Prostate gland (tissue), 2 donors: ENCODE measurements around the gene HLA-DMA. TPM values are rescaled to one million over a fixed set of nuclear protein-coding genes. Genes with fewer than 3 reads are reported as not detected.
A peak's percentile ranks its signal among the peaks of the same experiment; 100 is the strongest.

ENCODE experiments used
- DNase-seq: peaks from one replicate; pipeline ENCODE4 v3.0.0-alpha.2; 2019; ENCODE audit warnings: low spot score
- H3K27ac ChIP-seq, 2 donors: fragments of 200-600 bp; sonication (generic); 2 replicates each; pipeline ENCODE4 v1.5.1; 2017 to 2019
- H3K27me3 ChIP-seq: fragments of 200-600 bp; sonication (generic); replicated peaks from 2 replicates; pipeline ENCODE4 v1.5.1; 2019; ENCODE audit not compliant: insufficient read depth
- H3K36me3 ChIP-seq, 2 donors: fragments of 200-600 bp; sonication (generic); 1 replicate in 1 of 2; 2 replicates in 1 of 2; pipeline versions ENCODE4 v1.5.1 to v1.8.1; 2017 to 2019
- H3K4me1 ChIP-seq: fragments of 200-600 bp; sonication (generic); replicated peaks from 2 replicates; pipeline ENCODE4 v1.5.1; 2019
- H3K4me3 ChIP-seq, 2 donors: fragments of 200-600 bp; sonication (generic); 2 replicates each; pipeline ENCODE4 v1.5.1; 2017 to 2019
- H3K9me3 ChIP-seq: fragments of 200-600 bp; sonication (generic); 2 replicates; pipeline ENCODE4 v1.5.1; 2017
- CTCF ChIP-seq, 4 experiments: fragments of 200-600 bp in 2 of 4; fragments of 450-650 bp in 2 of 4; sonication (generic) in 2 of 4; IDR thresholded peaks; 1 replicate in 3 of 4; 2 replicates in 1 of 4; pipeline ENCODE4 v1.5.1; 2016 to 2019; ENCODE audit warnings: antibody characterized with exemption in 4 of 4, mild to moderate bottlenecking in 2 of 4, moderate library complexity in 2 of 4
- POLR2A ChIP-seq: fragments of 450-650 bp; IDR thresholded peaks from one replicate; pipeline ENCODE4 v1.6.1; 2016; ENCODE audit warnings: antibody characterized with exemption, mild to moderate bottlenecking
- POLR2AphosphoS5 ChIP-seq: sonication (generic); formaldehyde crosslinking; IDR thresholded peaks from one replicate; pipeline ENCODE4 v1.6.1; 2017; ENCODE audit warnings: antibody characterized with exemption
- WGBS: methylation state at CpG from one replicate; pipeline ENCODE4 v1.1.5; 2018; 5-methylcytosine and 5-hydroxymethylcytosine counted together
- intact Hi-C: fragments of 100-400 bp; cut with DNase I; formaldehyde crosslinking; loops from one replicate; pipeline ENCODE4 v1.14.2; 2022
- total RNA-seq, 2 donors: library from RNA; depleted of rRNA; stranded (reverse); fragments of >200 nt; gene quantifications; one replicate each; pipeline ENCODE4 v1.1.0, GENCODE V29; 2016

HLA-DMA gene
- total RNA-seq, 2 donors from 2014 or later = 9.6 to 26.1 TPM

GRCh38 chr6:32993363-32993973 lies 40.6 kb upstream of the HLA-DMA start:
- 87% methylated on average over 9 of the region's 9 CpGs for WGBS
- H3K27ac ChIP-seq = no peak overlapping the region
- DNase-seq = no peak
- no peaks in the 10 kb centered on the region for H3K9me3 ChIP-seq
- no peaks in the 10 kb centered on the region for H3K36me3 ChIP-seq
- H3K4me3 ChIP-seq = no peak overlapping the region
- H3K27me3 ChIP-seq = no peaks in the 10 kb centered on the region
- no peaks in the 10 kb centered on the region for H3K4me1 ChIP-seq
- intact Hi-C loops = no loop called here
- no peak for TF ChIP-seq POLR2AphosphoS5
- TF ChIP-seq POLR2A = no peak

- 66% methylated on average over 4 of the region's 4 CpGs for WGBS
- no peak for DNase-seq
- H3K27ac ChIP-seq = no peak overlapping the region
- H3K4me3 ChIP-seq = no peak overlapping the region
- H3K4me1 ChIP-seq = no peaks in the 10 kb centered on the region
- no peaks in the 10 kb centered on the region for H3K36me3 ChIP-seq
- TF ChIP-seq POLR2A (no peak), CTCF (IDR thresholded peaks at IDR 0.05) (no peak), POLR2AphosphoS5 (no peak)
- intact Hi-C loops = no loop called here
- H3K9me3 ChIP-seq = no peaks in the 10 kb centered on the region
- no peaks in the 10 kb centered on the region for H3K27me3 ChIP-seq
Observed at GRCh38 chr6:32991972-32992371, 39.1 kb upstream of the HLA-DMA start.

- H3K4me3 ChIP-seq = no peak overlapping the region
- no peak overlapping the region for H3K27ac ChIP-seq
- peaks cover 4% of the 10 kb centered on the region for H3K4me1 ChIP-seq
- H3K9me3 ChIP-seq = no peaks in the 10 kb centered on the region
- TF ChIP-seq CTCF (IDR thresholded peaks at IDR 0.05) = no peak
- TF ChIP-seq POLR2AphosphoS5 = no peak
- no peak for TF ChIP-seq POLR2A
- intact Hi-C loops = no loop called here
- no peaks in the 10 kb centered on the region for H3K27me3 ChIP-seq
- H3K36me3 ChIP-seq = no peaks in the 10 kb centered on the region
- DNase-seq = no peak
- 90% methylated on average over 1 of the region's 1 CpG for WGBS
Observed at GRCh38 chr6:32989368-32989767, 36.5 kb upstream of the HLA-DMA start.

- Histone ChIP-seq H3K36me3 (peaks cover 12 to 22% of the 10 kb centered on the region in 2 donors), H3K4me1 (peaks cover 11% of the 10 kb centered on the region), H3K9me3 (no peaks in the 10 kb centered on the region), H3K4me3 (no peak overlapping the region), H3K27ac (peak overlapping the region; percentile 11 to 49), H3K27me3 (no peaks in the 10 kb centered on the region)
- DNase-seq = peak; percentile 97
- TF ChIP-seq POLR2A (no peak), POLR2AphosphoS5 (peak; percentile 89), CTCF (IDR thresholded peaks at IDR 0.05) (peak; percentile 86 to 95 (median 92))
- intact Hi-C loops = loop anchor here (2.0 to 5.0 kb wide), 2 partner anchors 50 to 98 kb away; no protein-coding TSS in a partner anchor
- WGBS = 9% methylated on average over 9 of the region's 9 CpGs
Observed at GRCh38 chr6:32984622-32985389, 31.9 kb upstream of the HLA-DMA start.

- no peaks in the 10 kb centered on the region for H3K27me3 ChIP-seq
- 31% methylated on average over 3 of the region's 3 CpGs for WGBS
- DNase-seq = no peak
- H3K4me3 ChIP-seq = no peak overlapping the region
- TF ChIP-seq POLR2AphosphoS5 (no peak), CTCF (IDR thresholded peaks at IDR 0.05) (no peak), POLR2A (no peak)
- H3K4me1 ChIP-seq = peaks cover 11% of the 10 kb centered on the region
- peaks cover 15 to 29% of the 10 kb centered on the region in 2 donors for H3K36me3 ChIP-seq
- intact Hi-C loops = loop anchor here (2.0 to 5.0 kb wide), 2 partner anchors 49 to 97 kb away; no protein-coding TSS in a partner anchor
- peak overlapping the region in 1 of 2 donors; percentile 35 for H3K27ac ChIP-seq
- no peaks in the 10 kb centered on the region for H3K9me3 ChIP-seq
Observed at GRCh38 chr6:32983964-32984621, 31.2 kb upstream of the HLA-DMA start.
